NCI-H146 treated with DMSO at 0.1 percent for 48 hours (cell line): Measurements from ENCODE around the gene ZNRF1.
A peak's percentile ranks its signal among the peaks of the same experiment; 100 is the strongest.

Source experiments
- DNase-seq: peaks from one replicate; lab custom pipeline; 2025; ENCODE audit not compliant: unreplicated experiment; lab: John Stamatoyannopoulos, UW

Gene ZNRF1

GRCh38 chr16:75095204-75095621 is 96.4 kb downstream of the ZNRF1 start:
- DNase-seq: no peak

- no peak for DNase-seq
Measured at GRCh38 chr16:75096656-75097055, 97.8 kb downstream of the ZNRF1 start.

- DNase-seq: no peak
Measured at GRCh38 chr16:75097191-75097761, 98.5 kb downstream of the ZNRF1 start.

GRCh38 chr16:75097941-75098901 is 99.4 kb downstream of the ZNRF1 start:
- DNase-seq: no peak

DNA sequence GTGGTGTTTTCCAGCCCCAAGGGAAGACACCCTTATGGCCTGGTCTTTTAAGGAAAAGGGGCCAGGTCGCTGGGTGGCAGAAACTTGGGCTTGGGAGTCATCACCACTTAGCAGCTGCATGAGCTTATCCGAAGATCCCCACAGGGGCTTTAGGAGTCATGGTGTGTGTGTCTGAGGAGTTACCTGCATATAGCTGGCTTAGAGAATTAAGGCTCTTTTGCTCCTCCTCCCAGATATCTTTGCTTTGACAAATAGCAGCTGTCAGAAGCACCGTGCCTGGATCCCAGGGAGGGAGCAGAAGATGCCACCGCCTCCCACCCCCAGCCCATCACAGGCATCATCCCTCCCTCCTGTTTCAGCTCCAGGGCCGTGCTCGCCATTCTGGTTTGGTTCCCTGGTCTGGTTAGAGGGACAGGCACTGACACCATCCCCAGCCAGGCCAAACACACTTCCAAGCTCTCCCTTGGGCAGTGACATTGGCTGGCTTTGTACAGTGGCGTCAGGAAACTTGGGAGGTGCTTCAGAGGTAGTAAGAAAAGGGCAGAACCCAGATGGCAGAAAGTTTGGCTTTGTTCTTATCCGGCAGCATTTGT is 100.3 kb downstream of the ZNRF1 start:
- no peak for DNase-seq

DNA sequence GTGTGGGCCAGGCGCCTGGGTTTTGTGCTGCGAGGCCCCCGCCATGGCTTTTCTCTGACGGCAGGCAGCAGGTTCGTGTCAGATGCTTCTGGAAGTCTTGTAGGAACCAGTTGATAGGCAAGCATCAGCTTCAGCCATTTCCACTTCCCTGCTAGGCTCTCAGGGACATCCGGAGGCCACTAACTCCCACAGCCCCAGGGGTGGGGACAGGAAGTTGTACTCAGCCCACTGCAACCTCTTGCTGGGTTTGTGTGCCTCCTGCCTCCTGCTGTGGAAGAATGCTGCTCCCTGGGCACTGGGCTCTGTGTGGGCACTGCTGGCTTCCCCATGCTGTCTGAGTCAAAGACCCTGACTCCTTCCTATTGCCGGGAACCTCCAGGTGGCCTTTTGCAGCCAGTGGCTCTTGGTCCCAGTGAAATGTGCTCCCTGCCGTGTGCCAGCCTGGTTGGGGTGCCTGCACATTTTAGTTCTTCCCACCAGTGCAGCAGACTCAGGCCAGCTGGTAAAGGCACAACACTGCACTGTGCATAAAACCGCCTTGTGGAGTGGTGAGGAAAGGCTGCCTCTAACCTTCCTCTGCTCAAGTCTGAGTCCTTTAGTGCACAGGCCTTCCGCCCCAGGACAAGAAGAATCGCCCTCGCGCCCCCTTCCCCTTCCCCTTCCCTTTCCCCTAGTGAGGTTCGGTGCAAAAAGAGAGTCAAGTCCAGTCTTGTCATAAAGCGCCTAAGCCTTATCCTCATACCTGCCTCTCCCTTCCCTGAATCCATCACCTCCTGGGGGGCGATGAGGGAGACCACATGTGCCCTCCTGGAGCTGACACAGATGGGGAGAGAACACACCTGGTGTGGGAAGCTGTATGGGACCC is 101.1 kb downstream of the ZNRF1 start:
- no peak for DNase-seq

- no peak for DNase-seq
Measured at GRCh38 chr16:75100603-75100990, 101.8 kb downstream of the ZNRF1 start.

- DNase-seq: no peak
Measured at GRCh38 chr16:75101635-75102034, 102.8 kb downstream of the ZNRF1 start.

DNA sequence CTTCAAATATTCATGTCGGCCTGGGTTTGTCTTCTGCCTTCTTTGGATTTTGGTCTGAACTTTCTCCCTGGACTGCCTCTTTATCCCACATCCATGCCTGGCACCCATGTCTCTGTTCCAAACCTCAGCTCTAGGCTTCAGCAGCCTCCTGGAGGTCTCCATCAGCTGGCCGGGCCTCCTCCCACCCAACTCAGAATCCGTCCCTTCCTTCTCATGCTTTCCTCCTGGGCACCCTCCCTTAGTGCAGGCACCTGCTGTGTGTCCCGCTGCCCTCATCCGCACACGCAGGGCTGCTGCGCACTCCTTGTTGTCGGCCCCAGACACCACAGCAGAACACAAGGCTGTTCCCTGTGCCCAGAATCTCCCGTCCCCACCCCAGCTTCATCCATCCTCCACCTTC is 103.8 kb downstream of the ZNRF1 start:
- DNase-seq: no peak

- no peak for DNase-seq
Measured at GRCh38 chr16:75103994-75104393, 105.2 kb downstream of the ZNRF1 start.

- DNase-seq: no peak
Measured at GRCh38 chr16:75104836-75105235, 106.0 kb downstream of the ZNRF1 start.

GRCh38 chr16:75105306-75106061 is 106.7 kb downstream of the ZNRF1 start:
- no peak for DNase-seq

GRCh38 chr16:75106351-75107274 is 107.8 kb downstream of the ZNRF1 start:
- no peak for DNase-seq

- DNase-seq: no peak
Measured at GRCh38 chr16:75107505-75107904, 108.7 kb downstream of the ZNRF1 start.

DNA sequence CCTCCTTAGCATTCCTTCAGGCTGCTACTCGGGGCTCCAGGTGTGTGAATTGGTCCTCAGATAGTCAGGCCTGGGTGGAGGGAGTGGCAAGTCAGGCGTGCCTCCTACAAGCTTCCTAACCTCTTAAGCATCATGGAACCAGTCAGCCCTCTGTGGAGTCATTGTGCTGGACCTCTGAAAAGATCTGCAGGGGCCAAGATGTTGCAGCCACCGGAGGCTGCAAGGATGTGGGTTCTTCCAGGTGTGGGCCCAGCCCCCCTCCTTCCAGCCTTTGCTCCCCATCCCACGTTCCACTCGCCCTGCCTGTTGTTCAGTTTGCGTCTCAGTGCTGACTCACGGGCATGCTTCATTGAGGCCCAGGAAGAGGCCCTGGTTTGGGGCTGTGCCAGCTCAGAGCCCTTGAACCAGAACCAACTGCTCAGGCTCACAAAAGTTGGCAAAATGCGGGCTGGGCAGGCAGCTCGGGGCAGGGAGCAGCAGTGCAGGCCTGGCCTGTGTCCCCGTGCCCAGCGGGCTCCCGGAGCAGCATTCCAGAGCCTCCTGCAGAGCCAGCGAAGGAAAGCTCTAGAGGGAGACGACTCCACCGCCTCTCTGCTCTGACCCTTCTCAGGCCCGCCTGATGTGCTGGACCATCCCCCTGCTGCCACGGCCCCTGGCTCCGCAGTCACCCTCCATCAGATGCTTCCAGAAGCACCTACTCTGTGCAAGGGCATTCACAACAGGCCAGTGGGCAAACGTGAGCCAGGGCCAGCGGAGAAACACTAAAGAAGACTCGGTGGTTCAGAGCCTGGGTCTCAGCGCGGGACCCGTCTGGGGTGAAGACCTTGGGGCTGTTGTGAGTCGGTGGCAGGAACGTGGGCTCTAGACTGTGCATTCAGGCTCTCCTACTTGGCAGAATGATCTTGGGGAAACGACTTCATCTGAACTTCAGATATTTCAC is 110.2 kb downstream of the ZNRF1 start:
- no peak for DNase-seq

GRCh38 chr16:75109732-75110243 is 111.0 kb downstream of the ZNRF1 start:
- no peak for DNase-seq

GRCh38 chr16:75110637-75111513 is 112.1 kb downstream of the ZNRF1 start:
- DNase-seq: peak; percentile 50
